Amygdala (tissue), 56 donors: ENCODE results near the gene RHOG.
"Not testable (repeated sequence)": the region's sequence is repeated elsewhere in the genome, so short reads cannot be mapped to it uniquely, and the experiment has no call there.

ENCODE experiments used
- DNase-seq, 56 donors: peaks; one replicate each; lab custom pipeline; 2025; lab: John Stamatoyannopoulos, UW

RHOG gene

GRCh38 chr11:3815845-3816244 is 24.9 kb downstream of the RHOG start:
- no peak for DNase-seq

- not testable (repeated sequence) for DNase-seq
Observed at GRCh38 chr11:3814832-3815231, 25.9 kb downstream of the RHOG start.

- DNase-seq = no peak
Observed at GRCh38 chr11:3810951-3811350, 29.8 kb downstream of the RHOG start.

GRCh38 chr11:3810446-3810845 is 30.3 kb downstream of the RHOG start:
- no peak for DNase-seq

GRCh38 chr11:3809624-3809928 is 31.2 kb downstream of the RHOG start:
- no peak for DNase-seq

GRCh38 chr11:3808861-3809623 is 31.7 kb downstream of the RHOG start:
- no peak for DNase-seq

GRCh38 chr11:3807909-3808860 is 32.6 kb downstream of the RHOG start, which contains the start of gene PGAP2:
TSS of gene PGAP2 (plus strand) at chr11:3808560. CDS start at chr11:3811260, 2,700 bp downstream.
- DNase-seq = peak in 24 of 56 donors; percentile 15 to 61 (median 36)

- DNase-seq = no peak
Observed at GRCh38 chr11:3803726-3804495, 36.8 kb downstream of the RHOG start.

GRCh38 chr11:3802011-3802790 is 38.6 kb downstream of the RHOG start:
- no peak for DNase-seq

GRCh38 chr11:3799873-3800272 is 40.9 kb downstream of the RHOG start:
- DNase-seq = no peak

GRCh38 chr11:3799143-3799542 is 41.6 kb downstream of the RHOG start:
- no peak for DNase-seq

GRCh38 chr11:3797329-3798090 is 43.2 kb downstream of the RHOG start, which contains the start of gene NUP98:
TSS of gene NUP98 (minus strand) at chr11:3797554. CDS start at chr11:3782117, 15,437 bp downstream.
- DNase-seq = peak; percentile 88 to 100 (median 99)

- DNase-seq = peak in 2 of 56 donors; percentile 40 to 53
Observed at GRCh38 chr11:3796801-3797328, 43.9 kb downstream of the RHOG start.

GRCh38 chr11:3796346-3796745 is 44.4 kb downstream of the RHOG start:
- no peak for DNase-seq

GRCh38 chr11:3796002-3796311 is 44.8 kb downstream of the RHOG start:
- no peak for DNase-seq

GRCh38 chr11:3795131-3796001 is 45.4 kb downstream of the RHOG start:
- DNase-seq = no peak

GRCh38 chr11:3794387-3794786 is 46.4 kb downstream of the RHOG start:
- DNase-seq = not testable (repeated sequence)
